ENCODE measurements around the gene TOMM6. TPM values are rescaled to one million over a fixed set of nuclear protein-coding genes. Genes with fewer than 3 reads are reported as not detected.
A peak's percentile ranks its signal among the peaks of the same experiment; 100 is the strongest.
"Not testable (repeated sequence)": the region's sequence is repeated elsewhere in the genome, so short reads cannot be mapped to it uniquely, and the experiment has no call there.

Gene TOMM6
- total RNA-seq, 1 donor from 2014 or later, result 55.0 TPM

- no peak for TF ChIP-seq CTCF (IDR thresholded peaks at IDR 0.05; ENCODE audit: insufficient read depth, low read length, severe bottlenecking)
- peaks cover 2% of the 10 kb centered on the region for H3K36me3 ChIP-seq (ENCODE audit: control insufficient read depth, insufficient read depth, low read length)
- FAIRE-seq, result no peak
- DNase-seq (ENCODE audit: low read depth), result no peak
- no peak overlapping the region for H3K4me3 ChIP-seq (ENCODE audit: low read depth, low read length)
- H3K27me3 ChIP-seq (ENCODE audit: control insufficient read depth, insufficient read depth, low read length), result no peaks in the 10 kb centered on the region
Measured at GRCh38 chr6:41805830-41806774, 18.6 kb downstream of the TOMM6 start.

- Histone ChIP-seq H3K27me3 (ENCODE audit: control insufficient read depth, insufficient read depth, low read length) (no peaks in the 10 kb centered on the region), H3K36me3 (ENCODE audit: control insufficient read depth, insufficient read depth, low read length) (no peaks in the 10 kb centered on the region), H3K4me3 (ENCODE audit: low read depth, low read length) (no peak overlapping the region)
- DNase-seq (ENCODE audit: low read depth) (no peak), FAIRE-seq (no peak)
- TF ChIP-seq CTCF (IDR thresholded peaks at IDR 0.05; ENCODE audit: insufficient read depth, low read length, severe bottlenecking), result no peak
Measured at GRCh38 chr6:41811095-41811494, 23.6 kb downstream of the TOMM6 start.

- not testable (repeated sequence) for FAIRE-seq; H3K27me3 ChIP-seq (ENCODE audit: control insufficient read depth, insufficient read depth, low read length); H3K36me3 ChIP-seq (ENCODE audit: control insufficient read depth, insufficient read depth, low read length); H3K4me3 ChIP-seq (ENCODE audit: low read depth, low read length); DNase-seq (ENCODE audit: low read depth)
Measured at GRCh38 chr6:41811946-41812345, 24.5 kb downstream of the TOMM6 start.

- FAIRE-seq, result no peak
- TF ChIP-seq CTCF (IDR thresholded peaks at IDR 0.05; ENCODE audit: insufficient read depth, low read length, severe bottlenecking), result no peak
- DNase-seq (ENCODE audit: low read depth), result peak; percentile 64
- Histone ChIP-seq H3K36me3 (ENCODE audit: control insufficient read depth, insufficient read depth, low read length) (no peaks in the 10 kb centered on the region), H3K27me3 (ENCODE audit: control insufficient read depth, insufficient read depth, low read length) (no peaks in the 10 kb centered on the region), H3K4me3 (ENCODE audit: low read depth, low read length) (no peak overlapping the region)
Measured at GRCh38 chr6:41813469-41813868, 26.0 kb downstream of the TOMM6 start.

- no peak for TF ChIP-seq CTCF (IDR thresholded peaks at IDR 0.05; ENCODE audit: insufficient read depth, low read length, severe bottlenecking)
- H3K27me3 ChIP-seq (ENCODE audit: control insufficient read depth, insufficient read depth, low read length), result no peaks in the 10 kb centered on the region
- FAIRE-seq, result no peak
- no peak for DNase-seq (ENCODE audit: low read depth)
- H3K36me3 ChIP-seq (ENCODE audit: control insufficient read depth, insufficient read depth, low read length), result no peaks in the 10 kb centered on the region
- H3K4me3 ChIP-seq (ENCODE audit: low read depth, low read length), result no peak overlapping the region
Measured at GRCh38 chr6:41813956-41814355, 26.5 kb downstream of the TOMM6 start.

- FAIRE-seq (no peak), DNase-seq (ENCODE audit: low read depth) (no peak)
- Histone ChIP-seq H3K4me3 (ENCODE audit: low read depth, low read length) (no peak overlapping the region), H3K27me3 (ENCODE audit: control insufficient read depth, insufficient read depth, low read length) (no peaks in the 10 kb centered on the region), H3K36me3 (ENCODE audit: control insufficient read depth, insufficient read depth, low read length) (no peaks in the 10 kb centered on the region)
- TF ChIP-seq CTCF (IDR thresholded peaks at IDR 0.05; ENCODE audit: insufficient read depth, low read length, severe bottlenecking), result no peak
Measured at GRCh38 chr6:41814629-41815028, 27.1 kb downstream of the TOMM6 start.
